Transverse colon (tissue), 4 donors: ENCODE data around the gene KRTAP4-6. TPM values are rescaled to one million over a fixed set of nuclear protein-coding genes. Genes with fewer than 3 reads are reported as not detected.

Source experiments
- DNase-seq: peaks from one replicate; pipeline ENCODE4 v3.0.0-alpha.2; 2019
- H3K27ac ChIP-seq, 4 donors: fragments of 200-600 bp; sonication (generic); 2 replicates each; pipeline ENCODE4 v1.5.1; 2016 to 2018; ENCODE audit warnings: inconsistent platforms in 4 of 4
- H3K27me3 ChIP-seq: fragments of 200-600 bp; sonication (generic); 2 replicates; pipeline ENCODE4 v1.5.1; 2017; ENCODE audit warnings: inconsistent platforms
- H3K36me3 ChIP-seq, 4 donors: fragments of 200-600 bp; sonication (generic); 2 replicates each; pipeline ENCODE4 v1.5.1; 2017 to 2019; ENCODE audit warnings: inconsistent platforms in 4 of 4
- H3K4me1 ChIP-seq, 4 donors: fragments of 200-600 bp; sonication (generic); 2 replicates each; pipeline ENCODE4 v1.5.1; 2017 to 2020; ENCODE audit warnings: inconsistent platforms in 4 of 4
- H3K4me3 ChIP-seq, 4 donors: fragments of 200-600 bp; sonication (generic); 1 replicate in 1 of 4; 2 replicates in 3 of 4; pipeline versions ENCODE4 v1.5.1 to v1.6.1; 2017 to 2019; ENCODE audit warnings: inconsistent platforms in 4 of 4
- H3K9me3 ChIP-seq, 2 donors: fragments of 200-600 bp; sonication (generic); 2 replicates each; pipeline ENCODE4 v1.5.1; 2017 to 2019; ENCODE audit warnings: inconsistent platforms in 2 of 2
- EP300 ChIP-seq: sonication (generic); formaldehyde crosslinking; IDR thresholded peaks from one replicate; pipeline ENCODE4 v1.6.1; 2017; ENCODE audit warnings: antibody characterized with exemption, low read depth
- POLR2A ChIP-seq: fragments of 450-650 bp; IDR thresholded peaks from one replicate; pipeline ENCODE4 v1.6.1; 2016; ENCODE audit warnings: antibody characterized with exemption, mild to moderate bottlenecking, moderate library complexity
- POLR2AphosphoS5 ChIP-seq, 3 donors: sonication (generic); formaldehyde crosslinking; IDR thresholded peaks; one replicate each; pipeline ENCODE4 v1.6.1; 2016; ENCODE audit warnings: antibody characterized with exemption in 3 of 3
- WGBS, 2 donors: methylation state at CpG; one replicate each; pipeline ENCODE4 v1.1.5; 2018; ENCODE audit warnings: low coverage in 1 of 2; 5-methylcytosine and 5-hydroxymethylcytosine counted together
- in situ Hi-C, 4 donors: fragments of 200-750 bp; cut with MboI; loops; one replicate each; pipeline versions ENCODE4 v1.15.0 to v1.15.1; 2017; ENCODE audit warnings: low sequenced_read_pairs in 3 of 4, low pct_ligation_motif_present in 1 of 4, low pct_unique_long_range_greater_than_20kb in 1 of 4
- intact Hi-C: fragments of 100-400 bp; cut with DNase I; formaldehyde crosslinking; loops from one replicate; pipeline ENCODE4 v1.15.1; 2023; ENCODE audit warnings: low total_unique reads
- total RNA-seq, 4 donors: library from RNA; depleted of rRNA; stranded (reverse); fragments of >200 nt; gene quantifications; one replicate each; pipeline ENCODE4 v1.1.0, GENCODE V29; 2016
- TF ChIP-seq, protein P1 (sequence below), 5 experiments: fragments of 200-600 bp in 3 of 5; fragments of 450-650 bp in 2 of 5; sonication (generic) in 3 of 5; IDR thresholded peaks; 1 replicate in 2 of 5; 2 replicates in 3 of 5; pipeline ENCODE4 v1.5.1; 2016 to 2017; ENCODE audit warnings: antibody characterized with exemption in 5 of 5, inconsistent platforms in 3 of 5, mild to moderate bottlenecking in 2 of 5, moderate library complexity in 1 of 5

KRTAP4-6 gene
- total RNA-seq, 4 donors from 2014 or later = not detected

DNA sequence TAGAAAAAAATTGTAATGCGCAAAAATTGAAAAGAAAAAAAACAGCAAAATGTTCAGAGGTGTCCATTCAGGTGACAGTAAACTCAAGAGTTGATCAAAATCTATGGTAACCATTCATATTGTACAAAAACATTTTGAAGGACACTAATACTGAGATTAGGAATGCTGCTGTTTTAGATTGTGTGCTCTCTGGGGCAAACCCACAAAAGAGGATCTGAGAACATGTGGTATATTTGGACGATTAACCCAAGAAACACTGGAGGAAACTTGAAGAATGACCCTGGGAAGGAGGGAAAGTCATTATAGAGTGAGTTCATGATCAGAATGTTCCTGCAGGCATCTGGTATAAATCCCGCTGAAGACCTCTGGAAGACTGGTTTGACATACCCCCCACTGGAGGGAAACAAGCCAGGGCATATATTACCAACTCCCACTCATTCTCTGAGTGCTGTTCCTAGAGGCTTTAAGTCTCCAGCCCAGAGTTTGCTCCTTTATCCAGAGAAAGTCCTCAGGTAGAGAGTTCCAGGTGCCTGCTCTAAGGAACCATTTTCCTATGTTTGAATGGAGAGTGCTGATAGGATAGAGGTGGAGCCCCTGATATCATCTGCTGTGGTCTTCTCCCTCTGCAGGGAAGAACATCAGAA lies 36.5 kb upstream of the KRTAP4-6 start:
- H3K36me3 ChIP-seq = no peaks in the 10 kb centered on the region
- in situ Hi-C loops = no loop called here
- no peak for DNase-seq
- H3K27ac ChIP-seq = no peak overlapping the region
- no peak overlapping the region for H3K4me3 ChIP-seq
- WGBS, 2 donors = 67% methylated on average over 3 of the region's 3 CpGs
- TF ChIP-seq POLR2A = no peak
- no peak for TF ChIP-seq POLR2AphosphoS5 (IDR thresholded peaks at IDR 0.05)
- TF ChIP-seq, protein P1, sequence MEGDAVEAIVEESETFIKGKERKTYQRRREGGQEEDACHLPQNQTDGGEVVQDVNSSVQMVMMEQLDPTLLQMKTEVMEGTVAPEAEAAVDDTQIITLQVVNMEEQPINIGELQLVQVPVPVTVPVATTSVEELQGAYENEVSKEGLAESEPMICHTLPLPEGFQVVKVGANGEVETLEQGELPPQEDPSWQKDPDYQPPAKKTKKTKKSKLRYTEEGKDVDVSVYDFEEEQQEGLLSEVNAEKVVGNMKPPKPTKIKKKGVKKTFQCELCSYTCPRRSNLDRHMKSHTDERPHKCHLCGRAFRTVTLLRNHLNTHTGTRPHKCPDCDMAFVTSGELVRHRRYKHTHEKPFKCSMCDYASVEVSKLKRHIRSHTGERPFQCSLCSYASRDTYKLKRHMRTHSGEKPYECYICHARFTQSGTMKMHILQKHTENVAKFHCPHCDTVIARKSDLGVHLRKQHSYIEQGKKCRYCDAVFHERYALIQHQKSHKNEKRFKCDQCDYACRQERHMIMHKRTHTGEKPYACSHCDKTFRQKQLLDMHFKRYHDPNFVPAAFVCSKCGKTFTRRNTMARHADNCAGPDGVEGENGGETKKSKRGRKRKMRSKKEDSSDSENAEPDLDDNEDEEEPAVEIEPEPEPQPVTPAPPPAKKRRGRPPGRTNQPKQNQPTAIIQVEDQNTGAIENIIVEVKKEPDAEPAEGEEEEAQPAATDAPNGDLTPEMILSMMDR (IDR thresholded peaks at IDR 0.05) = no peak
- no peak for TF ChIP-seq EP300
- no peaks in the 10 kb centered on the region for H3K9me3 ChIP-seq
- intact Hi-C loops = no loop called here
- peaks cover 18% of the 10 kb centered on the region for H3K27me3 ChIP-seq
- H3K4me1 ChIP-seq = peaks cover 0 to 5% (median 0%) of the 10 kb centered on the region in 4 donors

DNA sequence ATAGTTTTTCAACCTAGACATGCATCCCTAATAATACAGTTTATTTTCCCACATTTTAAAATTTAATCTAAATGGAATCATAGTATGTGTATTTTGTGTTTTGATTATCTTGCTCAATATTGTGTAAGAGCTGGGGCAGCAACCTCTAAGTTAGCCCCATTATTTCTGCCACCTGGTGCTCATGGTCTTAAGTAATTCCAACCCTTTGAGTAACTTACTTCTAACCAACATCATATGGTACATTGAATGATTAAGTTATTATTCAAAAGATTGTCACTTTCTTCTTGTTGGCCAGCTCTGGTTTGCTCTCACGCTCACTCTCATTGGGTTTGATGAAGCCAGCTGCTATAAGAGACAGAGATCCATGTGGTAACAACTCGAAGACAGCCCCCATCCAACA lies 31.5 kb upstream of the KRTAP4-6 start:
- Histone ChIP-seq H3K4me3 (no peak overlapping the region), H3K36me3 (no peaks in the 10 kb centered on the region), H3K4me1 (no peaks in the 10 kb centered on the region), H3K27ac (no peak overlapping the region), H3K9me3 (no peaks in the 10 kb centered on the region), H3K27me3 (peaks cover 10% of the 10 kb centered on the region)
- DNase-seq = no peak
- intact Hi-C loops = no loop called here
- 59 to 79% methylated on average over 2 of the region's 2 CpGs for WGBS, 2 donors
- in situ Hi-C loops = no loop called here
- TF ChIP-seq, protein P1 (IDR thresholded peaks at IDR 0.05) = no peak
- no peak for TF ChIP-seq POLR2A
- TF ChIP-seq EP300 = no peak
- TF ChIP-seq POLR2AphosphoS5 (IDR thresholded peaks at IDR 0.05) = no peak

DNA sequence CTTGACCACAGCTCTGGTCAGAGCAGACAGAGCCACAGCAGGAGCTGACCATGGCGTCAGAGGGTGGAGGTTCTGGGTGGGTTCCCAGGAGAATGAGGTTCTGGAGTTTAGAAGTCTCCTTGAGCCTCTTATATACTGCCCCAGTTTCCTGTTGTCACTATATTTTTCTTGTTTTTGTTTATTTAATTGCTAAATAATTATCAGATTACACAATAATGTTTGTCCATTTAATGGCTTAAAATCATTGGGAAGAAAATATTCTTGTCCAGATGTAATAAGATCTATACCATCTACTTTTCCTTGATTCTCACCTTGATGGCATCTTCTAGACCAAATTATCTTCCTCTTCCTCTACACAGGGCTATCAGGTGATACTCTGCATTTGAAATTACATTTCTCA lies 27.8 kb upstream of the KRTAP4-6 start, which contains the start of gene KRTAP4-3:
TSS of gene KRTAP4-3 (minus strand) at position 101 of the 400 bp plus-strand sequence. CDS start at position 52, 49 bp downstream.
- WGBS, 2 donors = 74% methylated on average over 1 of the region's 1 CpG; no CpG with 5 or more reads in 1 of the 2 donors
- no peaks in the 10 kb centered on the region for H3K9me3 ChIP-seq
- intact Hi-C loops = no loop called here
- H3K27ac ChIP-seq = no peak within 1 kb of the TSS
- H3K4me1 ChIP-seq = no peaks in the 10 kb centered on the region
- H3K36me3 ChIP-seq = no peaks in the 10 kb centered on the region
- no peak within 1 kb of the TSS for H3K4me3 ChIP-seq
- no peaks in the 10 kb centered on the region for H3K27me3 ChIP-seq
- TF ChIP-seq POLR2A (no peak), EP300 (no peak), POLR2AphosphoS5 (IDR thresholded peaks at IDR 0.05) (no peak)
- TF ChIP-seq, protein P1 (IDR thresholded peaks at IDR 0.05) = no peak
- in situ Hi-C loops = no loop called here
- DNase-seq = no peak

DNA sequence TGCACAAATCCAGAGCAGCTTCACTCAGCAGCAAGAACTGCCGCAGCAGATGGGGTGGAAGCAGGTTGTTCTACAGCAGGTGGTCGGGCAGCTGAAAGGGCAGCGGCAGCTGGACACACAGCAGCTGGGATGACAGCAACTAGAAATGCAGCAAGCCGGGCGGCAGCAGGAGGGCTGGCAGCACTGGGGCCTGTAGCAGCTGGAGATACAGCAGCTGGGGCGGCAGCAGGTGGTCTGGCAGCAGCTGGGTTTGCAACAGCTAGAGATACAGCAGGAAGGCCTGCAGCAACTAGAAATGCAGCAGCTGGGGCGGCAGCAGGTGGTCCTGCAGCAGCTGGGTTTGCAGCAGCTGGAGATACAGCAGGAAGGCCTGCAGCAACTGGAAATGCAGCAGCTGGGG lies 27.2 kb upstream of the KRTAP4-6 start:
- Histone ChIP-seq H3K27me3 (no peaks in the 10 kb centered on the region), H3K4me3 (no peak overlapping the region), H3K9me3 (no peaks in the 10 kb centered on the region), H3K27ac (no peak overlapping the region), H3K4me1 (no peaks in the 10 kb centered on the region), H3K36me3 (no peaks in the 10 kb centered on the region)
- intact Hi-C loops = no loop called here
- in situ Hi-C loops = no loop called here
- TF ChIP-seq POLR2A (no peak), POLR2AphosphoS5 (IDR thresholded peaks at IDR 0.05) (no peak), EP300 (no peak)
- TF ChIP-seq, protein P1 (IDR thresholded peaks at IDR 0.05) = no peak
- WGBS, 2 donors = 88 to 100% methylated on average over 1 to 7 of the region's 7 CpGs
- no peak for DNase-seq
